ENCODE results near the gene TFE3. TPM values are rescaled to one million over a fixed set of nuclear protein-coding genes. Genes with fewer than 3 reads are reported as not detected.

TFE3 gene
- polyA plus RNA-seq, 1 donor (not counting 4 experiments of a cell fraction or from before 2014, with no cell fraction given), result 13.2 TPM

DNA sequence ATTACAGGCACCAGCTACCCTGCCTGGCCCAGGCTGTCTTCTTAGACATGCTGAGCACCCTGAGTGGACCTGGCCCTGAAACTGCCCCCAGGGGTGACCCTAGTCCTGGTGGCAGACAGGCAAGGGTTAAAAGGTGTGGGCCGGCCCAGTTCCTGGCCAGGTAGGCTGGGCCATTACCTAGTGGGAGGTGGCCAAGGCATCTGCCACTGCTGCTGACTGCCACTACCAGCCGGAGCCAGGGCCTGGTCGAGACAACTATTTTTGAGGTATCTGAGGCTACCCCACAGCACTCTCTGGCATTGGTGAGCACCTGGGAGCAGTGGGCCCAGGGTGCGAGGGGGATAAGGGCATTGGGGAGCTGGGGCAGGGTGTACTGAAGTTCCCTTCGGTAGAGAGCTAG is 15.6 kb upstream of the TFE3 start, which contains the start of gene CCDC120:
Gene CCDC120 (plus strand): TSS at position 206 of the 400 bp plus-strand sequence. CDS start 3,043 bp downstream, outside the sequence.
- Histone ChIP-seq H3K4me3 (ENCODE audit: control insufficient read depth in 2 of 3, extremely low read depth in 1 of 3, insufficient read depth in 2 of 3, low read depth in 1 of 3, low read length in 3 of 3) (peak within 1 kb of the TSS; percentile 66 to 82 (median 77)), H2AFZ (ENCODE audit: control insufficient read depth, low read length) (no peak within 1 kb of the TSS), H3K9me3 (ENCODE audit: control insufficient read depth, low read depth, low read length) (no peaks in the 10 kb centered on the region), H3K27ac (ENCODE audit: control insufficient read depth, insufficient read depth, low read length) (peak within 1 kb of the TSS; percentile 52), H3K36me3 (ENCODE audit: control insufficient read depth in 2 of 2, extremely low read depth in 1 of 2, insufficient read depth in 2 of 2, low read length in 2 of 2) (peaks cover 8 to 14% of the 10 kb centered on the region in 2 experiments), H3K4me1 (ENCODE audit: control insufficient read depth, extremely low read depth, insufficient read depth, low read length) (peaks cover 5% of the 10 kb centered on the region), H3K27me3 (ENCODE audit: control insufficient read depth, extremely low read depth, insufficient read depth, low read length) (no peaks in the 10 kb centered on the region), H4K20me1 (ENCODE audit: control insufficient read depth, extremely low read depth, insufficient read depth, low read length) (no peaks in the 10 kb centered on the region), H3K9me1 (ENCODE audit: control insufficient read depth, extremely low read depth, insufficient read depth, low read length) (no peaks in the 10 kb centered on the region), H3K4me2 (ENCODE audit: control insufficient read depth, extremely low read depth, insufficient read depth, low read depth, low read length) (peak within 1 kb of the TSS; percentile 67), H3K9ac (ENCODE audit: control insufficient read depth, extremely low read depth, insufficient read depth, low read length) (peak within 1 kb of the TSS; percentile 71), H3K79me2 (ENCODE audit: control insufficient read depth, insufficient read depth, low read length) (peaks cover 17% of the 10 kb centered on the region)
- TF ChIP-seq, protein P1, sequence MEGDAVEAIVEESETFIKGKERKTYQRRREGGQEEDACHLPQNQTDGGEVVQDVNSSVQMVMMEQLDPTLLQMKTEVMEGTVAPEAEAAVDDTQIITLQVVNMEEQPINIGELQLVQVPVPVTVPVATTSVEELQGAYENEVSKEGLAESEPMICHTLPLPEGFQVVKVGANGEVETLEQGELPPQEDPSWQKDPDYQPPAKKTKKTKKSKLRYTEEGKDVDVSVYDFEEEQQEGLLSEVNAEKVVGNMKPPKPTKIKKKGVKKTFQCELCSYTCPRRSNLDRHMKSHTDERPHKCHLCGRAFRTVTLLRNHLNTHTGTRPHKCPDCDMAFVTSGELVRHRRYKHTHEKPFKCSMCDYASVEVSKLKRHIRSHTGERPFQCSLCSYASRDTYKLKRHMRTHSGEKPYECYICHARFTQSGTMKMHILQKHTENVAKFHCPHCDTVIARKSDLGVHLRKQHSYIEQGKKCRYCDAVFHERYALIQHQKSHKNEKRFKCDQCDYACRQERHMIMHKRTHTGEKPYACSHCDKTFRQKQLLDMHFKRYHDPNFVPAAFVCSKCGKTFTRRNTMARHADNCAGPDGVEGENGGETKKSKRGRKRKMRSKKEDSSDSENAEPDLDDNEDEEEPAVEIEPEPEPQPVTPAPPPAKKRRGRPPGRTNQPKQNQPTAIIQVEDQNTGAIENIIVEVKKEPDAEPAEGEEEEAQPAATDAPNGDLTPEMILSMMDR (optimal IDR thresholded peaks at IDR 0.05 in 1 of 3, IDR thresholded peaks at IDR 0.05 in 1 of 3, conservative IDR thresholded peaks at IDR 0.05 in 1 of 3; ENCODE audit: extremely low read depth in 1 of 3, insufficient read depth in 2 of 3, low read length in 3 of 3), result no peak
- no peak for TF ChIP-seq EZH2 (IDR thresholded peaks at IDR 0.05; ENCODE audit: low read length)
- FAIRE-seq (no peak), DNase-seq (ENCODE audit: low read depth, low spot score) (no peak)
- dilution Hi-C loops (cut with MboI; ENCODE audit: extremely low pct_ligation_motif_present, low sequenced_read_pairs), result no loop called here

DNA sequence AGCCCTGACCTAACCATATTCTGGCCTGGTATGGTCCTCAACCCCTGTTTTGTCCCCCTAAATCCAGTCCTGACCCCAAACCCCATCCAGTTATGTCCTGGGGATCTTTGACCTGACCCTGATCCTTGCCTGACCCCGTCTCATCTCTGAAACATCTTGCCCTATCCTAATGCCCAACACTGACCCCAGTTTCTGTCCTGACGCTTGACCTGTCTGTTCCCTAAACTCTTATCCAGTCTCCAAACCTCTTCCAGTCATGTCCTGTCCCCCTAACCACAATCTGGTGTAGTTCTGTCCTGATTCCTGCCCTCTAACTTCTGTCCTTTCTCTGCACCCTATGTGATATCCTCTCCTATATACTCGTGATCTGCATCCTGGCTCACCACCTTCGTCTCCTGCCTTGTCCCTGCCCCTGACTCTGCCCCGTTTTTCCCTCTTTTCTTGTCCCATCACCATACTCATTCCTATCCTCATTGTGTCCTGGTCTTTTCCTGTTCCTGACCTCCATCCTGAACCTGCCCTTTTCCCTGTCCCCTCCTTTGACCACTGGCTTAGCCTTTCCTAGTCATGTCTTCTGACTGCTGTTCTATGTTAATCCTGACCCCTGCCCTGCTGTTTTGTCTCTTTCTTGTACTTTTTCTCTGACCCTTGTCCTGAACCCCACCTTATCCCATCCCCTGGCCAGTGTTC is 11.1 kb upstream of the TFE3 start:
- Histone ChIP-seq H3K27ac (ENCODE audit: control insufficient read depth, insufficient read depth, low read length) (no peak overlapping the region), H3K9ac (ENCODE audit: control insufficient read depth, extremely low read depth, insufficient read depth, low read length) (no peak overlapping the region), H3K4me1 (ENCODE audit: control insufficient read depth, extremely low read depth, insufficient read depth, low read length) (peaks cover 2% of the 10 kb centered on the region), H3K9me1 (ENCODE audit: control insufficient read depth, extremely low read depth, insufficient read depth, low read length) (no peaks in the 10 kb centered on the region), H3K4me3 (ENCODE audit: control insufficient read depth in 2 of 3, extremely low read depth in 1 of 3, insufficient read depth in 2 of 3, low read depth in 1 of 3, low read length in 3 of 3) (peak overlapping the region; percentile 19 to 50 (median 25)), H3K9me3 (ENCODE audit: control insufficient read depth, low read depth, low read length) (no peaks in the 10 kb centered on the region), H3K79me2 (ENCODE audit: control insufficient read depth, insufficient read depth, low read length) (no peaks in the 10 kb centered on the region), H3K36me3 (ENCODE audit: control insufficient read depth in 2 of 2, extremely low read depth in 1 of 2, insufficient read depth in 2 of 2, low read length in 2 of 2) (no peaks in the 10 kb centered on the region), H4K20me1 (ENCODE audit: control insufficient read depth, extremely low read depth, insufficient read depth, low read length) (no peaks in the 10 kb centered on the region), H3K4me2 (ENCODE audit: control insufficient read depth, extremely low read depth, insufficient read depth, low read depth, low read length) (peak overlapping the region; percentile 30), H3K27me3 (ENCODE audit: control insufficient read depth, extremely low read depth, insufficient read depth, low read length) (no peaks in the 10 kb centered on the region), H2AFZ (ENCODE audit: control insufficient read depth, low read length) (no peak overlapping the region)
- DNase-seq (ENCODE audit: low read depth, low spot score) (no peak), FAIRE-seq (no peak)
- dilution Hi-C loops (cut with MboI; ENCODE audit: extremely low pct_ligation_motif_present, low sequenced_read_pairs), result no loop called here
- no peak for TF ChIP-seq EZH2 (IDR thresholded peaks at IDR 0.05; ENCODE audit: low read length)
- TF ChIP-seq, protein P1 (optimal IDR thresholded peaks at IDR 0.05 in 1 of 3, IDR thresholded peaks at IDR 0.05 in 1 of 3, conservative IDR thresholded peaks at IDR 0.05 in 1 of 3; ENCODE audit: extremely low read depth in 1 of 3, insufficient read depth in 2 of 3, low read length in 3 of 3), result no peak
